GM12878 (cell line): ENCODE measurements around the gene MTHFD1L. TPM values are rescaled to one million over a fixed set of nuclear protein-coding genes. Genes with fewer than 3 reads are reported as not detected.

Experiments
- ATAC-seq: fragments of 200-7000 bp; cut with Tn5 transposase; 3 replicates; pipeline ENCODE4 v1.9.1; 2020; ENCODE audit warnings: mild to moderate bottlenecking, moderate library complexity
- BruUV-seq: library from RNA; stranded (reverse); fragments of 400-500 nt; replicated peaks from 2 replicates; lab custom pipeline; 2021; lab: Mats Ljungman, UMichigan
- CTCF ChIA-PET: fragments of 300-600 bp; sonication (Branson Sonifier 250); formaldehyde crosslinking; extraction: SDS; loops from one replicate; lab custom pipeline; 2021; ENCODE audit warnings: inconsistent platforms; lab: Yijun Ruan, JAX
- POLR2A ChIA-PET: fragments of 350-600 bp; formaldehyde crosslinking; extraction: SDS; loops from one replicate; lab custom pipeline; 2021; ENCODE audit warnings: inconsistent platforms; lab: Charles Lee
- RAD21 ChIA-PET: fragments of 300-600 bp; sonication (Branson Sonifier 250); formaldehyde crosslinking; loops from one replicate; lab custom pipeline; 2023; ENCODE audit warnings: antibody characterized with exemption; ENCODE audit not compliant: unreplicated experiment; lab: Charles Lee
- SMC1A ChIA-PET: fragments of 300-600 bp; sonication (Branson Sonifier 250); formaldehyde crosslinking; loops from one replicate; lab custom pipeline; 2023; ENCODE audit not compliant: unreplicated experiment, uncharacterized antibody; lab: Charles Lee
- DNase-seq: peaks from one replicate; pipeline ENCODE4 v3.0.0-alpha.2; 2011; ENCODE audit warnings: low read depth, low spot score
- FAIRE-seq: peaks from 3 replicates; lab custom pipeline; 2011; peaks lifted over from hg19 to GRCh38; lab: Jason Lieb, UNC
- H2AFZ ChIP-seq: 2 replicates; pipeline ENCODE4 v1.6.0; 2011; ENCODE audit warnings: low read depth, low read length, control low read depth; ENCODE audit not compliant: control insufficient read depth
- H3K27ac ChIP-seq: 2 replicates; pipeline ENCODE4 v1.5.1; 2011; ENCODE audit warnings: control low read depth; ENCODE audit not compliant: control insufficient read depth, insufficient read depth
- H3K27me3 ChIP-seq, 2 experiments: replicated peaks in 1 of 2; 2 replicates each; pipeline versions ENCODE4 v1.6.0 to v1.6.1; 2011; ENCODE audit warnings: low read length in 1 of 2; ENCODE audit not compliant: control insufficient read depth in 2 of 2, insufficient read depth in 2 of 2
- H3K36me3 ChIP-seq, 2 experiments: 2 replicates each; pipeline ENCODE4 v1.5.1; 2011; ENCODE audit warnings: low read length in 1 of 2; ENCODE audit not compliant: control insufficient read depth in 2 of 2, insufficient read depth in 2 of 2
- H3K4me1 ChIP-seq: 2 replicates; pipeline ENCODE4 v1.6.1; 2011; ENCODE audit warnings: mild to moderate bottlenecking, low read length, moderate library complexity, mixed read lengths; ENCODE audit not compliant: control insufficient read depth, insufficient read depth
- H3K4me2 ChIP-seq: 2 replicates; pipeline ENCODE4 v1.6.0; 2011; ENCODE audit warnings: control low read depth; ENCODE audit not compliant: control insufficient read depth, insufficient read depth
- H3K4me3 ChIP-seq: fragments of 200-600 bp; sonication (generic); 2 replicates; pipeline ENCODE4 v1.5.1; 2016
- H3K79me2 ChIP-seq: 2 replicates; pipeline ENCODE4 v1.6.0; 2011; ENCODE audit warnings: low read length; ENCODE audit not compliant: control insufficient read depth, insufficient read depth
- H3K9ac ChIP-seq: 2 replicates; pipeline ENCODE4 v1.8.0; 2011; ENCODE audit warnings: low read length, control low read depth, mixed read lengths; ENCODE audit not compliant: control insufficient read depth, insufficient read depth
- H3K9me3 ChIP-seq: replicated peaks from 3 replicates; pipeline ENCODE4 v1.5.1; 2011; ENCODE audit warnings: mild to moderate bottlenecking, low read length; ENCODE audit not compliant: control insufficient read depth, insufficient read depth
- H4K20me1 ChIP-seq: 2 replicates; pipeline ENCODE4 v1.6.0; 2011; ENCODE audit not compliant: control insufficient read depth, insufficient read depth
- E2F4 ChIP-seq: IDR thresholded peaks from 2 replicates; pipeline ENCODE4 v1.6.1; 2012; ENCODE audit warnings: low read depth, low read length, improper control_type of control experiment
- IKZF2 ChIP-seq, 2 experiments: fragments of 450-650 bp; IDR thresholded peaks; 2 replicates each; pipeline ENCODE4 v1.6.1; 2017; ENCODE audit warnings: mild to moderate bottlenecking in 2 of 2, moderate library complexity in 2 of 2
- SRF ChIP-seq, 2 experiments: IDR thresholded peaks; 2 replicates each; pipeline ENCODE4 v1.6.1; 2011; ENCODE audit warnings: low read depth in 2 of 2, low read length in 2 of 2, mild to moderate bottlenecking in 1 of 2, moderate library complexity in 1 of 2
- TCF3 ChIP-seq: IDR thresholded peaks from 2 replicates; pipeline ENCODE4 v1.6.1; 2012; ENCODE audit warnings: low read depth, mild to moderate bottlenecking, low read length, borderline replicate concordance; ENCODE audit not compliant: insufficient read depth
- WGBS: methylation state at CpG from one replicate; pipeline ENCODE4 v1.1.6; 2016; ENCODE audit warnings: low lambda C conversion rate; ENCODE audit not compliant: insufficient replicate concordance, insufficient coverage; ENCODE audit errors: missing lambda C conversion rate; 5-methylcytosine and 5-hydroxymethylcytosine counted together
- in situ Hi-C: fragments of 300-500 bp; cut with MboI; formaldehyde crosslinking; loops from 9 replicates; pipeline ENCODE4 v1.14.3; 2018; ENCODE audit warnings: mixed read lengths
- intact Hi-C: fragments of 100-400 bp; cut with micrococcal nuclease; formaldehyde crosslinking; loops from one replicate; pipeline ENCODE4 v1.14.2; 2022; ENCODE audit not compliant: unreplicated experiment
- polyA plus RNA-seq, 11 experiments: library from polyadenylated mRNA; depleted of rRNA in 4 of 11; unstranded in 6 of 11; stranded (reverse) in 5 of 11; fragments of >200 nt; fragmentation: Nextera tagmentation in 4 of 11; fragmentation: Illumina TruSeq in 1 of 11; extraction: Ambion mirVana in 4 of 11; extraction: Trizol in 1 of 11; gene quantifications; 1 replicate in 1 of 11; 2 replicates in 10 of 11; pipeline versions ENCODE4 v1.2.1 to v1.2.3, GENCODE V29; 2011 to 2016; ENCODE audit warnings: inconsistent platforms in 2 of 11, missing spikeins in 2 of 11, low read depth in 1 of 11
- total RNA-seq, 4 experiments: library from RNA; depleted of rRNA in 3 of 4; stranded (reverse); fragments of >200 nt in 3 of 4; fragmentation: Illumina TruSeq in 1 of 4; extraction: Trizol in 1 of 4; gene quantifications; 2 replicates each; pipeline versions ENCODE4 v1.2.1 to v1.2.3, GENCODE V29; 2013 to 2021

MTHFD1L gene
- total and polyA plus RNA-seq, 10 of the 15 experiments (the other 5 are each of a cell fraction or from before 2014, with no cell fraction given) = 11.7 to 75.5 (median 28.8) TPM

- DNase-seq (no peak), FAIRE-seq (no peak), ATAC-seq (no peak)
- peaks cover 4% of the 10 kb centered on the region; the same call in 2 of the 3 replicates for H3K9me3 ChIP-seq
- ChIA-PET POLR2A (interaction anchor here (1.4 kb wide), 1 partner anchor 9 kb away, joined by 3 read pairs; no protein-coding TSS in a partner anchor), RAD21 (no interaction called here), SMC1A (interaction anchor here (0.6 to 0.9 kb wide), 2 partner anchors 112 to 882 kb away, joined by 3 read pairs; no protein-coding TSS in a partner anchor), CTCF (interaction anchor here (0.6 to 2.9 kb wide), 8 partner anchors 8 to 1899 kb away, joined by 3 to 20 read pairs (median 4); no protein-coding TSS in a partner anchor)
- 0 out of 4 replicates have a peak, but pooled peaks cover 0 to 7% of the 10 kb centered on the region in 2 experiments for H3K36me3 ChIP-seq
- no peaks in the 10 kb centered on the region for H3K4me1 ChIP-seq
- in situ Hi-C loops = no loop called here
- no peak overlapping the region for H2AFZ ChIP-seq
- H3K79me2 ChIP-seq = no peaks in the 10 kb centered on the region
- intact Hi-C loops = no loop called here
- H3K4me2 ChIP-seq = no peak overlapping the region
- H3K4me3 ChIP-seq = no peak overlapping the region
- WGBS = 90% methylated on average over 1 of the region's 1 CpG
- H3K9ac ChIP-seq = no peak overlapping the region
- H4K20me1 ChIP-seq = no peaks in the 10 kb centered on the region
- H3K27ac ChIP-seq = no peak overlapping the region
- TF ChIP-seq E2F4 = no peak
- TF ChIP-seq SRF (IDR thresholded peaks at IDR 0.05; ENCODE audit: low read depth in 2 of 2, low read length in 2 of 2) = no peak
- no peak for TF ChIP-seq IKZF2 (IDR thresholded peaks at IDR 0.05)
- no peak for TF ChIP-seq TCF3
- H3K27me3 ChIP-seq = no peaks in the 10 kb centered on the region
- no TSS peak for BruUV-seq
Measured at GRCh38 chr6:151027295-151027747, 161.8 kb downstream of the MTHFD1L start.
